Measurements from ENCODE around the gene CLSTN1. TPM values are rescaled to one million over a fixed set of nuclear protein-coding genes. Genes with fewer than 3 reads are reported as not detected.

CLSTN1 gene
- total and polyA plus RNA-seq, 10 donors: 28.8 to 70.7 (median 60.5) TPM

GRCh38 chr1:9737057-9737456, 86.7 kb downstream of the CLSTN1 start:
- intact Hi-C loops (cut with DNase I; ENCODE audit: low total_unique reads): no loop called here
- Histone ChIP-seq H3K4me1 (peaks cover 0 to 36% (median 9%) of the 10 kb centered on the region in 6 donors), H3K27ac (no peak overlapping the region), H3K4me3 (no peak overlapping the region), H3K36me3 (peaks cover 5 to 100% (median 92%) of the 10 kb centered on the region in 6 donors), H3K9me3 (no peaks in the 10 kb centered on the region), H3K27me3 (replicated peaks in 1 of 7) (no peaks in the 10 kb centered on the region)
- WGBS, 5 donors: 65 to 78% (median 68%) methylated on average over 9 of the region's 9 CpGs
- no peak for DNase-seq
- TF ChIP-seq POLR2A (IDR thresholded peaks at IDR 0.05): no peak
- TF ChIP-seq CTCF (IDR thresholded peaks at IDR 0.05 in 8 of 11, conservative IDR thresholded peaks at IDR 0.05 in 3 of 11): peak in 1 of 11 experiments; percentile 6
- TF ChIP-seq POLR2AphosphoS5 (IDR thresholded peaks at IDR 0.05): peak in 1 of 3 donors; percentile 21

- 87 to 90% (median 87%) methylated on average over 5 of the region's 5 CpGs for WGBS, 5 donors
- Histone ChIP-seq H3K4me3 (no peak overlapping the region), H3K27me3 (replicated peaks in 1 of 7) (no peaks in the 10 kb centered on the region), H3K27ac (no peak overlapping the region), H3K4me1 (peaks cover 0 to 44% (median 12%) of the 10 kb centered on the region in 6 donors), H3K9me3 (no peaks in the 10 kb centered on the region), H3K36me3 (peaks cover 5 to 100% (median 92%) of the 10 kb centered on the region in 6 donors)
- intact Hi-C loops (cut with DNase I; ENCODE audit: low total_unique reads): no loop called here
- no peak for DNase-seq
- TF ChIP-seq POLR2AphosphoS5 (IDR thresholded peaks at IDR 0.05) (no peak), CTCF (IDR thresholded peaks at IDR 0.05 in 8 of 11, conservative IDR thresholded peaks at IDR 0.05 in 3 of 11) (no peak), POLR2A (IDR thresholded peaks at IDR 0.05) (no peak)
Measured at GRCh38 chr1:9736241-9736640, 87.5 kb downstream of the CLSTN1 start.

- no peak overlapping the region for H3K4me3 ChIP-seq
- TF ChIP-seq POLR2A (IDR thresholded peaks at IDR 0.05): no peak
- no peak for TF ChIP-seq POLR2AphosphoS5 (IDR thresholded peaks at IDR 0.05)
- no peak for TF ChIP-seq CTCF (IDR thresholded peaks at IDR 0.05 in 8 of 11, conservative IDR thresholded peaks at IDR 0.05 in 3 of 11)
- peaks cover 5 to 100% (median 92%) of the 10 kb centered on the region in 6 donors for H3K36me3 ChIP-seq
- 94 to 98% (median 95%) methylated on average over 19 of the region's 19 CpGs for WGBS, 5 donors
- H3K27ac ChIP-seq: no peak overlapping the region
- no peaks in the 10 kb centered on the region for H3K27me3 ChIP-seq (replicated peaks in 1 of 7)
- H3K9me3 ChIP-seq: no peaks in the 10 kb centered on the region
- DNase-seq: no peak
- H3K4me1 ChIP-seq: peaks cover 0 to 48% (median 16%) of the 10 kb centered on the region in 6 donors
- intact Hi-C loops (cut with DNase I; ENCODE audit: low total_unique reads): no loop called here
Measured at GRCh38 chr1:9735800-9736199, 88.0 kb downstream of the CLSTN1 start.

GRCh38 chr1:9733160-9733789, 90.5 kb downstream of the CLSTN1 start:
- Histone ChIP-seq H3K4me1 (peaks cover 0 to 73% (median 26%) of the 10 kb centered on the region in 6 donors), H3K27ac (peak overlapping the region in 2 of 8 donors; percentile 23 to 74), H3K4me3 (no peak overlapping the region), H3K36me3 (peaks cover 2 to 100% (median 94%) of the 10 kb centered on the region in 6 donors), H3K9me3 (no peaks in the 10 kb centered on the region), H3K27me3 (replicated peaks in 1 of 7) (no peaks in the 10 kb centered on the region)
- DNase-seq: no peak
- no peak for TF ChIP-seq CTCF (IDR thresholded peaks at IDR 0.05 in 8 of 11, conservative IDR thresholded peaks at IDR 0.05 in 3 of 11)
- TF ChIP-seq POLR2AphosphoS5 (IDR thresholded peaks at IDR 0.05): peak in 2 of 3 donors; percentile 28 to 64
- 91 to 97% (median 95%) methylated on average over 13 to 14 of the region's 14 CpGs for WGBS, 5 donors
- intact Hi-C loops (cut with DNase I; ENCODE audit: low total_unique reads): no loop called here

Measured in spleen (tissue), 11 donors.